K562 (cell line): ENCODE results near the gene SKIC3.

Source experiments
- CTCF ChIP-seq, 3 experiments: IDR thresholded peaks in 2 of 3; conservative IDR thresholded peaks in 1 of 3; 2 replicates each; pipeline ENCODE4 v1.5.1; 2011 to 2012; ENCODE audit warnings: low read length in 3 of 3, mild to moderate bottlenecking in 3 of 3, control low read depth in 2 of 3, improper control_type of control experiment in 1 of 3, inconsistent platforms in 1 of 3, low read depth in 1 of 3, mixed read lengths in 1 of 3, moderate library complexity in 1 of 3; ENCODE audit not compliant: insufficient read depth in 2 of 3
- EP300 ChIP-seq: IDR thresholded peaks from 2 replicates; pipeline ENCODE4 v1.6.1; 2012; ENCODE audit warnings: low read length, improper control_type of control experiment
- GABPA ChIP-seq: fragments of 200-800 bp; sonication (Bioruptor generic); conservative IDR thresholded peaks from 2 replicates; pipeline ENCODE4 v1.6.1; 2016; ENCODE audit warnings: low read depth, missing genetic modification characterization, missing compliant biosample characterization
- GMEB1 ChIP-seq: fragments of 250-450 bp; sonication (Bioruptor Pico); IDR thresholded peaks from 2 replicates; pipeline ENCODE4 v1.4.0; 2020; ENCODE audit warnings: mild to moderate bottlenecking
- HDAC1 ChIP-seq, 2 experiments: fragments of 450-650 bp; IDR thresholded peaks; 2 replicates each; pipeline ENCODE4 v1.6.1; 2016 to 2017; ENCODE audit warnings: inconsistent platforms in 1 of 2, mild to moderate bottlenecking in 1 of 2, moderate library complexity in 1 of 2
- KLF16 ChIP-seq: IDR thresholded peaks from 2 replicates; pipeline ENCODE4 v1.6.1; 2016; ENCODE audit warnings: antibody characterized with exemption
- PHB ChIP-seq: fragments of 250-450 bp; sonication (Bioruptor Pico); IDR thresholded peaks from 2 replicates; pipeline ENCODE4 v1.5.0; 2021
- PHF8 ChIP-seq: fragments of 200-600 bp; sonication (generic); IDR thresholded peaks from 2 replicates; pipeline ENCODE4 v1.6.1; 2012; ENCODE audit warnings: mixed run types, mild to moderate bottlenecking, inconsistent platforms, low read length, moderate library complexity, borderline replicate concordance
- POLR2A ChIP-seq: fragments of 450-650 bp; conservative IDR thresholded peaks from 2 replicates; pipeline ENCODE4 v1.6.1; 2016
- ZFP36 ChIP-seq: fragments of 150-350 bp; IDR thresholded peaks from 2 replicates; pipeline ENCODE4 v1.6.1; 2018; ENCODE audit warnings: low read length, low read depth; ENCODE audit not compliant: partially characterized antibody
- ZFP91 ChIP-seq: sonication (generic); formaldehyde crosslinking; IDR thresholded peaks from 2 replicates; pipeline ENCODE4 v1.8.0; 2022; ENCODE audit warnings: mild to moderate bottlenecking, missing genetic modification reagents
- ZNF239 ChIP-seq: fragments of 250-450 bp; sonication (Bioruptor Pico); IDR thresholded peaks from 2 replicates; pipeline ENCODE4 v1.4.0; 2020; ENCODE audit warnings: mild to moderate bottlenecking

DNA sequence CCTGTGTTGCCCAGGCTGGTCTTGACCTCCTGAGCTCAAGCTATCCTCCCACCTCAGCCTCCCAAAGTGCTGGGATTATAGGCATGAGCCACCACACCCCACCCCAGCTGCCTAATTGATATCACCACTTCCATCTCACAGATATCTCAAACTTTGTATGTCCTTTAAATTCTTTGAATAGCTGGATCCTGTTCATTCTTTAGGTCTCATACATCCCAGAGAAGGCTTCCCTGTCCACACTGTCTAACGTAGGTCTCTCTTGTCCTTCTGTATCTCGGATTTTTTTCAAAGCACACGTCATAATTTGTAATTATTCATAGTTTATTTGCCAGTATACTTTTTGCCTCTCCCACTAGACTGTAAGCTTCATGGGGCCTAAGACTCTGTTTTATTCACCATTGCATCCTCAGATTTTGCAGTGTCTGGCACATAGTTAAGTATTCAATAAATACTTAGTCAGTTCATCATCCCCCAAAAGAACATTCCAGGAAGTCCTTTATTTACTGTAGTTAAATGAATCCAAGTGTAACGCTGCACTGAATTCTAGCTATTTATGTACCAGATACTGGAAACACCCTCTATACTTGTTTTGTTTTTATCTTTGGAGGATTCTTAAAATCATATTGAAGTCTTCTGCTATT is 10.6 kb upstream of the SKIC3 start:
- TF ChIP-seq GABPA (tag) (no peak), EP300 (no peak), GMEB1 (CRISPR knock-in tag) (no peak), KLF16 (no peak), CTCF (IDR thresholded peaks at IDR 0.05 in 2 of 3, conservative IDR thresholded peaks at IDR 0.05 in 1 of 3; ENCODE audit: insufficient read depth in 2 of 3, low read depth in 1 of 3, low read length in 3 of 3) (no peak), ZFP36 (no peak), POLR2A (no peak), HDAC1 (IDR thresholded peaks at IDR 0.05) (no peak), PHF8 (no peak), ZFP91 (CRISPR knock-in tag) (no peak), ZNF239 (CRISPR knock-in tag) (no peak), PHB (CRISPR knock-in tag) (no peak)
